Measurements from ENCODE around the gene ADAM19.
A peak's percentile ranks its signal among the peaks of the same experiment; 100 is the strongest.
"Not testable (repeated sequence)": the region's sequence is repeated elsewhere in the genome, so short reads cannot be mapped to it uniquely, and the experiment has no call there.

Gene ADAM19

GRCh38 chr5:157485340-157485739 is 90.2 kb downstream of the ADAM19 start:
- no peak for DNase-seq (ENCODE audit: low read depth in 2 of 2)

GRCh38 chr5:157484768-157485167 is 90.8 kb downstream of the ADAM19 start:
- no peak for DNase-seq (ENCODE audit: low read depth in 2 of 2)

- DNase-seq (ENCODE audit: low read depth in 2 of 2), result not testable (repeated sequence)
Observed at GRCh38 chr5:157482702-157483101, 92.9 kb downstream of the ADAM19 start.

GRCh38 chr5:157481666-157482065 is 93.9 kb downstream of the ADAM19 start:
- DNase-seq (ENCODE audit: low read depth in 2 of 2), result no peak

GRCh38 chr5:157481265-157481664 is 94.3 kb downstream of the ADAM19 start:
- DNase-seq (ENCODE audit: low read depth in 2 of 2), result no peak

- no peak for DNase-seq (ENCODE audit: low read depth in 2 of 2)
Observed at GRCh38 chr5:157479612-157480510, 95.7 kb downstream of the ADAM19 start.

GRCh38 chr5:157479166-157479565 is 96.4 kb downstream of the ADAM19 start:
- no peak for DNase-seq (ENCODE audit: low read depth in 2 of 2)

GRCh38 chr5:157478726-157479125 is 96.8 kb downstream of the ADAM19 start:
- no peak for DNase-seq (ENCODE audit: low read depth in 2 of 2)

- no peak for DNase-seq (ENCODE audit: low read depth in 2 of 2)
Observed at GRCh38 chr5:157477814-157478494, 97.6 kb downstream of the ADAM19 start.

- DNase-seq (ENCODE audit: low read depth in 2 of 2), result no peak
Observed at GRCh38 chr5:157476702-157477408, 98.7 kb downstream of the ADAM19 start.

- no peak for DNase-seq (ENCODE audit: low read depth in 2 of 2)
Observed at GRCh38 chr5:157475432-157475831, 100.1 kb downstream of the ADAM19 start.

- no peak for DNase-seq (ENCODE audit: low read depth in 2 of 2)
Observed at GRCh38 chr5:157473383-157474320, 101.9 kb downstream of the ADAM19 start.

- no peak for DNase-seq (ENCODE audit: low read depth in 2 of 2)
Observed at GRCh38 chr5:157471709-157472108, 103.9 kb downstream of the ADAM19 start.

- no peak for DNase-seq (ENCODE audit: low read depth in 2 of 2)
Observed at GRCh38 chr5:157470631-157471030, 104.9 kb downstream of the ADAM19 start.

GRCh38 chr5:157469687-157470086 is 105.9 kb downstream of the ADAM19 start:
- DNase-seq (ENCODE audit: low read depth in 2 of 2), result no peak

GRCh38 chr5:157469073-157469472 is 106.5 kb downstream of the ADAM19 start:
- DNase-seq (ENCODE audit: low read depth in 2 of 2), result no peak

GRCh38 chr5:157468293-157468965 is 107.1 kb downstream of the ADAM19 start:
- DNase-seq (ENCODE audit: low read depth in 2 of 2), result no peak

GRCh38 chr5:157464519-157465171 is 110.9 kb downstream of the ADAM19 start:
- peak; percentile 47 to 56 for DNase-seq (ENCODE audit: low read depth in 2 of 2)

GRCh38 chr5:157463621-157464518 is 111.7 kb downstream of the ADAM19 start:
- no peak for DNase-seq (ENCODE audit: low read depth in 2 of 2)

Data from activated CD4-positive, alpha-beta T cell treated with anti-CD3 and anti-CD28 coated beads for 24 hours (primary cell).